KOPT-K1 (cell line): Measurements from ENCODE around the gene GRAMD1B.

Source experiments
- H3K27ac ChIP-seq: fragments of 200-600 bp; sonication (generic); 2 replicates; pipeline ENCODE4 v1.5.1; 2016; ENCODE audit warnings: antibody characterized with exemption, mild to moderate bottlenecking, low read depth, low read length; ENCODE audit not compliant: poor library complexity, severe bottlenecking
- H3K36me3 ChIP-seq: fragments of 200-600 bp; sonication (generic); 2 replicates; pipeline ENCODE4 v1.5.1; 2017; ENCODE audit warnings: antibody characterized with exemption, mild to moderate bottlenecking, low read length, moderate library complexity; ENCODE audit not compliant: insufficient read depth
- H3K9me3 ChIP-seq: fragments of 200-600 bp; sonication (generic); 2 replicates; pipeline ENCODE4 v1.5.1; 2017; ENCODE audit warnings: antibody characterized with exemption, low read length, mild to moderate bottlenecking; ENCODE audit not compliant: insufficient read depth, poor library complexity, severe bottlenecking

The GRAMD1B gene

GRCh38 chr11:123429913-123430720, at the start of gene GRAMD1B:
Gene GRAMD1B (plus strand): TSS chr11:123430269. CDS start chr11:123430793, 524 bp downstream.
- H3K36me3 ChIP-seq = no peaks in the 10 kb centered on the region
- H3K9me3 ChIP-seq = no peaks in the 10 kb centered on the region
- no peak within 1 kb of the TSS for H3K27ac ChIP-seq

DNA sequence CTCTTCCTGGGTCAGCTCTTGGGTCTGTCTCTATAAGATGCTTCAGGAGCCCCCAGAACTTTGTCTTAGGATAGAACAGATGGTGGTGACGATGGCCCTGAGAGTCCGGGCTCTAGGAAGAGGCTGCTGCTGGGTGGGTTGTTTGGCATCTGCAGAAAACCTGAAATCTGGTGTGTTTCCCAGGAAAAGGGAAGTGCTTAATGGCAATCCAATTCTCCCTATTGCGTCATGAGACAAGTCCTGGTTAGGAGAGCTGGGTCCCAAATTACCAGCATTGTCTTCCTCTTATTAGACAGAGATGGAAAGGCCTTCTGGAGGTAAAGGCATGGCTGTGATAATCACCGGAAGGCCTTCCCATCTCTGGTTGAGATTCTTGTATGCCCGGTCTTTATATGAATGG, 48.9 kb upstream of the GRAMD1B start:
- no peak overlapping the region for H3K27ac ChIP-seq
- H3K36me3 ChIP-seq = no peaks in the 10 kb centered on the region
- no peaks in the 10 kb centered on the region for H3K9me3 ChIP-seq

DNA sequence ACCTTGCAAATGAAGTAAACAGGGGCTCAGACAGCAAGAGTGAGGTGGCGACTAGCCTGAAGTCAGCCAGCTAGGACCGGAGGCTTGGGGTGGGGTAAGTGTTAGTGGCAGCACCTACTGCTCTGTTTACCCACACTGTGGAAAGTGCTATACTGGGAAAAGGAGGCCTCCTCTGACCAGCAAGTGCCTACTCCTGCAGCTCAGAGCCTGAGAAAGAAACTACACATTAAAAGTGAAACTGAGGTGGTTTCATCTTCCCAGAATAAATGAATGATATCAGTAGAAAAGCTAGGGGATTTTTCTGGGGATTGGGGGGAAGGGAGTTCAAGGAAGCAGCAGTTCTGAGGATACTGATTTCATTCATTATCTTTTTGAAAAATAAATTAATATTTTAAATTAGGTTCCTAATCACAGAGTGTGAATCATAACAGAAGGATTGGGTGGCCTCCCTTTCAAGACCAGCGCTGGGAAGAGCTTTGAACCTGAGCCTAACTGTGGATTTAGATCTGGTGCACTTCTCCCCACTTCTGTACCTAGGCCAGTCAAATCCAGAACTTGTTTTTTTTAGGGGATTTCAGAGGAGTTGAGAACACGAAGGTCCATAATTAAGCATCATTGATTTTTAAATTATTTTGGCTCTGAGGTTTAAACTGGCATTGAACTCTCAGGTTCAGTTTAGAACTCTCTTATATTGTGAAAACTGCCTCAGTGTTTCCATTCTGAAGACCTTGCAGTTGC, 48.1 kb upstream of the GRAMD1B start:
- no peaks in the 10 kb centered on the region for H3K9me3 ChIP-seq
- no peaks in the 10 kb centered on the region for H3K36me3 ChIP-seq
- H3K27ac ChIP-seq = no peak overlapping the region

DNA sequence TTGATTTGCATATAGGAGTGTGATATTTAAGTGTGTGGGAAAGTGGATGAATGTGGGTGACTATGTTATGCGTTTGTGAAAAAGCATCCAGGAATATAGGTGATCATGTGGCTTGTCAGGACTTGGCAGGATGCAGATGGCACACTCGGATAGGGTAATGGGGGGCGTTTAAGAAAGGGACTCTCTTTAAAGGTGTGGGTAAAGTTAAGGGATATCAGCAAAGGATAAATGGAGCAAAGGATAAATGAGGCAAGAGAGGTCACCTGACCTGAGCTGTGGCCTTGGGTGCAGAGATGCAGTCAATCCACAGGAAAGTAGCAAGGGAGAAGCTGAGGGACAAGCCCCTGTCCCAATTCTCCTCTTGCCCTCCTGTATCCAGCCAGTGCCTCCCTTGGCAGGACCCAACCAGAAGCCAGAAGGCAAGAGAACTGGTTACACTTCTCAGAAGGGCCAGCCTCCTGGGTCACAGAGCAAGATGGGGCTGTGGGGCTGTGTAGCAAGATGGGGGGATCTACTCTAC, 47.5 kb upstream of the GRAMD1B start:
- no peak overlapping the region for H3K27ac ChIP-seq
- H3K9me3 ChIP-seq = no peaks in the 10 kb centered on the region
- no peaks in the 10 kb centered on the region for H3K36me3 ChIP-seq

- Histone ChIP-seq H3K27ac (no peak overlapping the region), H3K9me3 (no peaks in the 10 kb centered on the region), H3K36me3 (no peaks in the 10 kb centered on the region)
Observed at GRCh38 chr11:123384116-123384515, 46.0 kb upstream of the GRAMD1B start.

- Histone ChIP-seq H3K36me3 (no peaks in the 10 kb centered on the region), H3K27ac (no peak overlapping the region), H3K9me3 (no peaks in the 10 kb centered on the region)
Observed at GRCh38 chr11:123386796-123387510, 43.1 kb upstream of the GRAMD1B start.

- H3K36me3 ChIP-seq = no peaks in the 10 kb centered on the region
- H3K9me3 ChIP-seq = no peaks in the 10 kb centered on the region
- no peak overlapping the region for H3K27ac ChIP-seq
Observed at GRCh38 chr11:123388640-123389039, 41.4 kb upstream of the GRAMD1B start.

GRCh38 chr11:123390146-123390545, 39.9 kb upstream of the GRAMD1B start:
- Histone ChIP-seq H3K36me3 (no peaks in the 10 kb centered on the region), H3K27ac (no peak overlapping the region), H3K9me3 (no peaks in the 10 kb centered on the region)

- Histone ChIP-seq H3K27ac (no peak overlapping the region), H3K9me3 (no peaks in the 10 kb centered on the region), H3K36me3 (no peaks in the 10 kb centered on the region)
Observed at GRCh38 chr11:123391646-123392348, 38.3 kb upstream of the GRAMD1B start.

DNA sequence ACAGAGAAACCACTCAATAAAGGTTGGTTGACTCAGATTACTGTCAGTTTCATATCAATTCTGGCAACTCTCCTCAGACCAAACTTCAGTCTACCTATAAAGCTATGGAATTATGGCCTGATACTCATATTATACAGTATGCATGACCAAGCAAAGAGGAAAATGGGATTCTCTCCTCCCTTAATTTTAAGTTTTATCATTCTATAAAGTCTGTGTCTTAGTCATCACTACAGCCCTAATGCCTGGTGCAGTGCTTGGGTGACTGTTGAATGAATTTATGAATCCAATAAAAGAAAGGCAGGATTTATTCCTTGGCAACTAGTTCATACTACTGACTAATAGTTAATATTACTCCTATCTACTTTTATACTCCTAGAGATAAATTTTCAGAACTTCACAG, 37.6 kb upstream of the GRAMD1B start:
- no peaks in the 10 kb centered on the region for H3K9me3 ChIP-seq
- H3K27ac ChIP-seq = no peak overlapping the region
- no peaks in the 10 kb centered on the region for H3K36me3 ChIP-seq

GRCh38 chr11:123392844-123393243, 37.2 kb upstream of the GRAMD1B start:
- Histone ChIP-seq H3K36me3 (no peaks in the 10 kb centered on the region), H3K9me3 (no peaks in the 10 kb centered on the region), H3K27ac (no peak overlapping the region)

DNA sequence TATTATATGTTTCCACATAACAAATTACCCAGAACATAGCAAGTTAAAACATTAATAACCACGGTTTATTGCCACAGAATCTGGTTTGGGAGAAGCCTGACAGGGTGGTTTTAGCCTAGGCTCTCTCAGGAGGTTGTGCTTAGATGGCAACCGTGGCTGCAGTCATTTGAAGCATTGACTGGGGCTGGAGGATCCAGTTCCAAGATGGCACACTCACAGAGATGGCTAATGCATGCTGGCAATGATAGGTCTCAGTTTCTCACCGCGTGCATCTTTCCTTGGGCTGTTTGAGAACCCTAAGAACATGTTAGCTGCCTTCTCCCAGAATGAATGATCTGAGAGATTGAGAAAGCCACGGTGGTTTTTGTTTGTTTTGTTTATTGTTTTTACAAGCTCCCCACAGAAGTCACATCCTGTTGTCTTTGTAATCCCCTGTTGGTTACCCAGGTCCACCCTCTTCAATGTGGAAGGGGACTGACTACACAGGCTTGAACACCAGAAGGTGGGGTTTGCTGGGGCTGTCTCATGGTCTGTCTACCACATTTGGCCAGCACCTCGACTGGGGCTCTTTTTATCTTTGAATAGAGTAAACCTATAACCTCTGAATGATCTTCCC, 36.6 kb upstream of the GRAMD1B start:
- Histone ChIP-seq H3K36me3 (no peaks in the 10 kb centered on the region), H3K27ac (no peak overlapping the region), H3K9me3 (no peaks in the 10 kb centered on the region)

DNA sequence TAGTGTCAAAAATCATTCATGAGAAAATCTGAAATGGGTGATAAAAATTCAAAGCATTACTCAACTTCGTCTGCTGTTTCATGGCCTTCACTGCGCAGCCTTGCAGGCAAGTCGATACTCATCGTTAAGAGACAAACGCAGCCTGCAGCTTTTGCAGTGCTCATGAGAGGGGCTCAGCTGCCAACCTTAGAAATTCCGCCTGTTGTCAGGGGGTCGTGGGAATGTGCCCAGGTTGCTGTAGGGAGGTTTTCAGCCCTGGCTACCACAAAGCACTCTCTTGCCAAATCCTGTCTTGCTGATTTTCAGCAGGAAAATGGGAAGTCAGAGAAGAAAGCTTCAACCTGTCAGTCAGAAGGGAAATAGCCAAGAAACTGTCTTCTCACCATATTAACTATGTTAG, 25.4 kb upstream of the GRAMD1B start:
- H3K27ac ChIP-seq = no peak overlapping the region
- H3K36me3 ChIP-seq = no peaks in the 10 kb centered on the region
- H3K9me3 ChIP-seq = no peaks in the 10 kb centered on the region

GRCh38 chr11:123405123-123405592, 24.9 kb upstream of the GRAMD1B start:
- Histone ChIP-seq H3K9me3 (no peaks in the 10 kb centered on the region), H3K36me3 (no peaks in the 10 kb centered on the region), H3K27ac (no peak overlapping the region)
